DND-41 (cell line): ENCODE measurements around the gene SETX.

Experiments
- EZH2 ChIP-seq: IDR thresholded peaks from 3 replicates; pipeline ENCODE4 v1.6.1; 2012; ENCODE audit warnings: borderline replicate concordance, low read depth, mild to moderate bottlenecking, moderate library complexity, low read length, inconsistent platforms; ENCODE audit not compliant: severe bottlenecking
- TF ChIP-seq, protein P1 (sequence below): IDR thresholded peaks from 2 replicates; pipeline ENCODE4 v1.5.1; 2012; ENCODE audit warnings: borderline replicate concordance, low read length, moderate library complexity, mild to moderate bottlenecking; ENCODE audit not compliant: poor library complexity, severe bottlenecking; ENCODE audit errors: extremely low read depth

GRCh38 chr9:132242621-132243155, 112.1 kb downstream of the SETX start:
- TF ChIP-seq, protein P1, sequence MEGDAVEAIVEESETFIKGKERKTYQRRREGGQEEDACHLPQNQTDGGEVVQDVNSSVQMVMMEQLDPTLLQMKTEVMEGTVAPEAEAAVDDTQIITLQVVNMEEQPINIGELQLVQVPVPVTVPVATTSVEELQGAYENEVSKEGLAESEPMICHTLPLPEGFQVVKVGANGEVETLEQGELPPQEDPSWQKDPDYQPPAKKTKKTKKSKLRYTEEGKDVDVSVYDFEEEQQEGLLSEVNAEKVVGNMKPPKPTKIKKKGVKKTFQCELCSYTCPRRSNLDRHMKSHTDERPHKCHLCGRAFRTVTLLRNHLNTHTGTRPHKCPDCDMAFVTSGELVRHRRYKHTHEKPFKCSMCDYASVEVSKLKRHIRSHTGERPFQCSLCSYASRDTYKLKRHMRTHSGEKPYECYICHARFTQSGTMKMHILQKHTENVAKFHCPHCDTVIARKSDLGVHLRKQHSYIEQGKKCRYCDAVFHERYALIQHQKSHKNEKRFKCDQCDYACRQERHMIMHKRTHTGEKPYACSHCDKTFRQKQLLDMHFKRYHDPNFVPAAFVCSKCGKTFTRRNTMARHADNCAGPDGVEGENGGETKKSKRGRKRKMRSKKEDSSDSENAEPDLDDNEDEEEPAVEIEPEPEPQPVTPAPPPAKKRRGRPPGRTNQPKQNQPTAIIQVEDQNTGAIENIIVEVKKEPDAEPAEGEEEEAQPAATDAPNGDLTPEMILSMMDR = no peak
- TF ChIP-seq EZH2 = no peak
